Esophagus muscularis mucosa (tissue), 4 donors: ENCODE measurements around the gene HSPG2. TPM values are rescaled to one million over a fixed set of nuclear protein-coding genes. Genes with fewer than 3 reads are reported as not detected.

Source experiments
- DNase-seq: peaks from one replicate; pipeline ENCODE4 v3.0.0-alpha.2; 2017; ENCODE audit errors: extremely low spot score
- H3K27ac ChIP-seq, 4 donors: fragments of 200-600 bp; sonication (generic); replicated peaks in 1 of 4; 1 replicate in 3 of 4; 2 replicates in 1 of 4; pipeline ENCODE4 v1.5.1; 2016 to 2019; ENCODE audit warnings: mild to moderate bottlenecking in 1 of 4
- H3K27me3 ChIP-seq, 4 donors: fragments of 200-600 bp; sonication (generic); one replicate each; pipeline versions ENCODE4 v1.5.1 to v1.6.0; 2016 to 2019
- H3K36me3 ChIP-seq, 4 donors: fragments of 200-600 bp; sonication (generic); one replicate each; pipeline ENCODE4 v1.5.1; 2016 to 2019
- H3K4me1 ChIP-seq, 4 donors: fragments of 200-600 bp; sonication (generic); one replicate each; pipeline ENCODE4 v1.5.1; 2016 to 2019
- H3K4me3 ChIP-seq, 4 donors: fragments of 200-600 bp; sonication (generic); 1 replicate in 2 of 4; 2 replicates in 2 of 4; pipeline ENCODE4 v1.5.1; 2016 to 2019; ENCODE audit warnings: mild to moderate bottlenecking in 4 of 4, moderate library complexity in 1 of 4
- H3K9me3 ChIP-seq, 4 donors: fragments of 200-600 bp; sonication (generic); 1 replicate in 3 of 4; 2 replicates in 1 of 4; pipeline ENCODE4 v1.5.1; 2016 to 2019
- CTCF ChIP-seq, 3 experiments: fragments of 200-600 bp in 2 of 3; fragments of 450-650 bp in 1 of 3; sonication (generic) in 2 of 3; IDR thresholded peaks; one replicate each; pipeline ENCODE4 v1.5.1; 2017 to 2019; ENCODE audit warnings: antibody characterized with exemption in 3 of 3, mild to moderate bottlenecking in 2 of 3, moderate library complexity in 1 of 3
- EP300 ChIP-seq: sonication (generic); formaldehyde crosslinking; IDR thresholded peaks from one replicate; pipeline ENCODE4 v1.6.1; 2017; ENCODE audit warnings: antibody characterized with exemption
- POLR2A ChIP-seq: fragments of 450-650 bp; IDR thresholded peaks from one replicate; pipeline ENCODE4 v1.6.1; 2017; ENCODE audit warnings: antibody characterized with exemption, moderate library complexity, mild to moderate bottlenecking, low read depth
- POLR2AphosphoS5 ChIP-seq, 2 donors: sonication (generic); formaldehyde crosslinking; IDR thresholded peaks; one replicate each; pipeline ENCODE4 v1.6.1; 2017; ENCODE audit warnings: antibody characterized with exemption in 2 of 2
- WGBS: methylation state at CpG from one replicate; pipeline ENCODE4 v1.1.5; 2018; 5-methylcytosine and 5-hydroxymethylcytosine counted together
- intact Hi-C: fragments of 100-400 bp; cut with DNase I; formaldehyde crosslinking; loops from one replicate; pipeline ENCODE4 v1.15.1; 2023
- total RNA-seq, 4 donors: library from RNA; depleted of rRNA; stranded (reverse); fragments of >200 nt; gene quantifications; one replicate each; pipeline versions ENCODE4 v1.1.0 to v1.2.1, GENCODE V29; 2016

HSPG2 gene
- total RNA-seq, 4 donors from 2014 or later, result 414 to 1,199 (median 595) TPM

GRCh38 chr1:21912038-21912758 is 24.9 kb downstream of the HSPG2 start:
- intact Hi-C loops, result no loop called here
- 68% methylated on average over 9 of the region's 9 CpGs for WGBS
- TF ChIP-seq CTCF (IDR thresholded peaks at IDR 0.05) (no peak), EP300 (no peak), POLR2AphosphoS5 (IDR thresholded peaks at IDR 0.05) (no peak), POLR2A (no peak)
- H3K27me3 ChIP-seq, result no peaks in the 10 kb centered on the region
- H3K4me3 ChIP-seq, result no peak overlapping the region
- H3K9me3 ChIP-seq, result no peaks in the 10 kb centered on the region
- peaks cover 0 to 10% (median 6%) of the 10 kb centered on the region in 4 donors for H3K36me3 ChIP-seq
- no peak for DNase-seq
- H3K4me1 ChIP-seq, result peaks cover 100% of the 10 kb centered on the region in 4 donors
- H3K27ac ChIP-seq, result peak overlapping the region; percentile 93 to 99 (median 98)

- no peaks in the 10 kb centered on the region for H3K9me3 ChIP-seq
- no peak for TF ChIP-seq POLR2A
- TF ChIP-seq EP300, result no peak
- TF ChIP-seq CTCF (IDR thresholded peaks at IDR 0.05), result no peak
- TF ChIP-seq POLR2AphosphoS5 (IDR thresholded peaks at IDR 0.05), result peak in 1 of 2 donors; percentile 3
- peaks cover 0 to 11% (median 5%) of the 10 kb centered on the region in 4 donors for H3K36me3 ChIP-seq
- intact Hi-C loops, result no loop called here
- DNase-seq, result no peak
- no peak overlapping the region for H3K4me3 ChIP-seq
- H3K27me3 ChIP-seq, result no peaks in the 10 kb centered on the region
- H3K27ac ChIP-seq, result peak overlapping the region; percentile 93 to 99 (median 98)
- WGBS, result 14% methylated on average over 6 of the region's 10 CpGs
- peaks cover 100% of the 10 kb centered on the region in 4 donors for H3K4me1 ChIP-seq
Observed at GRCh38 chr1:21911205-21912001, 25.7 kb downstream of the HSPG2 start.

GRCh38 chr1:21910558-21911204 is 26.4 kb downstream of the HSPG2 start:
- peak overlapping the region; percentile 93 to 99 (median 98) for H3K27ac ChIP-seq
- peaks cover 100% of the 10 kb centered on the region in 4 donors for H3K4me1 ChIP-seq
- no peaks in the 10 kb centered on the region for H3K9me3 ChIP-seq
- DNase-seq, result no peak
- WGBS, result 54% methylated on average over 10 of the region's 11 CpGs
- H3K4me3 ChIP-seq, result no peak overlapping the region
- intact Hi-C loops, result no loop called here
- no peak for TF ChIP-seq POLR2A
- TF ChIP-seq CTCF (IDR thresholded peaks at IDR 0.05), result no peak
- no peak for TF ChIP-seq EP300
- H3K36me3 ChIP-seq, result peaks cover 0 to 16% (median 0%) of the 10 kb centered on the region in 4 donors
- no peaks in the 10 kb centered on the region for H3K27me3 ChIP-seq

GRCh38 chr1:21909787-21910503 is 27.2 kb downstream of the HSPG2 start:
- Histone ChIP-seq H3K27ac (peak overlapping the region; percentile 93 to 99 (median 98)), H3K27me3 (no peaks in the 10 kb centered on the region), H3K4me3 (no peak overlapping the region), H3K9me3 (no peaks in the 10 kb centered on the region), H3K36me3 (peaks cover 0 to 21% (median 0%) of the 10 kb centered on the region in 4 donors), H3K4me1 (peaks cover 100% of the 10 kb centered on the region in 4 donors)
- TF ChIP-seq EP300 (no peak), POLR2A (no peak), CTCF (IDR thresholded peaks at IDR 0.05) (no peak), POLR2AphosphoS5 (IDR thresholded peaks at IDR 0.05) (peak; percentile 62 to 81)
- WGBS, result 22% methylated on average over 1 of the region's 9 CpGs
- DNase-seq, result no peak
- intact Hi-C loops, result no loop called here
